ENCODE results near the gene TAS2R31. TPM values are rescaled to one million over a fixed set of nuclear protein-coding genes. Genes with fewer than 3 reads are reported as not detected.

The TAS2R31 gene
- total and polyA plus RNA-seq, 2 donors (not counting 3 experiments of a cell fraction or from before 2014, with no cell fraction given) = 0.12 to 3.2 TPM

GRCh38 chr12:11075642-11076041 lies 44.4 kb upstream of the TAS2R31 start:
- intact Hi-C loops (cut with micrococcal nuclease) = no loop called here
- TF ChIP-seq POLR2AphosphoS5 (IDR thresholded peaks at IDR 0.05; ENCODE audit: insufficient read depth, low read depth, low read length) (no peak), GATA2 (IDR thresholded peaks at IDR 0.05; ENCODE audit: insufficient read depth, insufficient read length, low read depth, low read length) (no peak), MYC (IDR thresholded peaks at IDR 0.05; ENCODE audit: low read depth, low read length) (no peak), POLR2A (IDR thresholded peaks at IDR 0.05; ENCODE audit: low read depth, low read length) (no peak), EZH2 (IDR thresholded peaks at IDR 0.05; ENCODE audit: borderline replicate concordance, low read depth, low read length, severe bottlenecking) (no peak), CTCF (IDR thresholded peaks at IDR 0.05; ENCODE audit: extremely low read depth in 1 of 2, insufficient read depth in 1 of 2, low read depth in 1 of 2, low read length in 2 of 2) (no peak), FOS (IDR thresholded peaks at IDR 0.05; ENCODE audit: borderline replicate concordance, insufficient read depth, low read length) (no peak), JUN (IDR thresholded peaks at IDR 0.05; ENCODE audit: borderline replicate concordance, insufficient read depth, insufficient read length, low read depth) (no peak)
- TF ChIP-seq, protein P1, sequence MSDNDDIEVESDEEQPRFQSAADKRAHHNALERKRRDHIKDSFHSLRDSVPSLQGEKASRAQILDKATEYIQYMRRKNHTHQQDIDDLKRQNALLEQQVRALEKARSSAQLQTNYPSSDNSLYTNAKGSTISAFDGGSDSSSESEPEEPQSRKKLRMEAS (IDR thresholded peaks at IDR 0.05; ENCODE audit: insufficient read depth, insufficient read length) = no peak
- no peaks in the 10 kb centered on the region for H3K79me2 ChIP-seq (ENCODE audit: control insufficient read depth, insufficient read depth, low read length)
- H4K20me1 ChIP-seq (replicated peaks; ENCODE audit: control insufficient read depth, extremely low read depth, insufficient read depth, low read length) = no peaks in the 10 kb centered on the region
- H2AFZ ChIP-seq (ENCODE audit: low read depth, low read length) = no peak overlapping the region
- DNase-seq (ENCODE audit: low read depth, low spot score) (no peak), FAIRE-seq (no peak)
- no peak overlapping the region for H3K9ac ChIP-seq (replicated peaks; ENCODE audit: extremely low read depth, insufficient read depth, low read length)
- H3K4me3 ChIP-seq (replicated peaks in 1 of 3; ENCODE audit: insufficient read depth in 1 of 3, low read depth in 1 of 3, low read length in 3 of 3) = no peak overlapping the region
- dilution Hi-C loops (cut with MboI; ENCODE audit: extremely low pct_ligation_motif_present, low sequenced_read_pairs) = no loop called here
- BruUV-seq (replicated peaks) = no TSS peak
- H3K4me1 ChIP-seq (ENCODE audit: control insufficient read depth, extremely low read depth, insufficient read depth, low read length) = no peaks in the 10 kb centered on the region
- CTCF ChIA-PET = interaction anchor here (0.7 kb wide), 1 partner anchor 56 kb away, joined by 3 read pairs; no protein-coding TSS in a partner anchor
- H3K9me3 ChIP-seq (replicated peaks; ENCODE audit: control insufficient read depth, insufficient read depth, low read length) = no peaks in the 10 kb centered on the region
- no peak overlapping the region for H3K4me2 ChIP-seq (ENCODE audit: insufficient read depth, low read length)
- H3K9me1 ChIP-seq (replicated peaks; ENCODE audit: control insufficient read depth, extremely low read depth, insufficient read depth, low read length) = no peaks in the 10 kb centered on the region
- H3K27ac ChIP-seq (ENCODE audit: insufficient read depth, low read depth, low read length) = no peak overlapping the region
- POLR2A ChIA-PET = no interaction called here
- H3K36me3 ChIP-seq (ENCODE audit: control insufficient read depth in 2 of 2, extremely low read depth in 1 of 2, insufficient read depth in 2 of 2, low read length in 2 of 2) = no peaks in the 10 kb centered on the region
- H3K27me3 ChIP-seq (ENCODE audit: control insufficient read depth in 2 of 2, insufficient read depth in 2 of 2, low read length in 2 of 2) = no peaks in the 10 kb centered on the region

All from endothelial cell of umbilical vein (primary cell).